Measurements from ENCODE around the gene RBM15B.
"Not testable (repeated sequence)": the region's sequence is repeated elsewhere in the genome, so short reads cannot be mapped to it uniquely, and the experiment has no call there.

The RBM15B gene

GRCh38 chr3:51384726-51385473 lies 6.2 kb upstream of the RBM15B start, which contains the start of gene MANF:
MANF (plus strand) TSS chr3:51385291; CDS start chr3:51385343, 52 bp downstream.
- Mint-ChIP-seq H3K4me1 (peaks cover 51% of the 10 kb centered on the region), H3K4me3 (peak within 1 kb of the TSS; percentile 97), H3K27me3 (no peaks in the 10 kb centered on the region), H3K36me3 (peaks cover 21% of the 10 kb centered on the region), H3K9me3 (no peaks in the 10 kb centered on the region), H3K27ac (peak within 1 kb of the TSS; percentile 96)
- peak; percentile 99 for ATAC-seq

- Mint-ChIP-seq H3K4me1 (peaks cover 59% of the 10 kb centered on the region), H3K9me3 (no peaks in the 10 kb centered on the region), H3K36me3 (peaks cover 21% of the 10 kb centered on the region), H3K27ac (peak overlapping the region; percentile 96), H3K27me3 (no peaks in the 10 kb centered on the region), H3K4me3 (peak overlapping the region; percentile 97)
- no peak for ATAC-seq
Measured at GRCh38 chr3:51385621-51386091, 5.4 kb upstream of the RBM15B start.

DNA sequence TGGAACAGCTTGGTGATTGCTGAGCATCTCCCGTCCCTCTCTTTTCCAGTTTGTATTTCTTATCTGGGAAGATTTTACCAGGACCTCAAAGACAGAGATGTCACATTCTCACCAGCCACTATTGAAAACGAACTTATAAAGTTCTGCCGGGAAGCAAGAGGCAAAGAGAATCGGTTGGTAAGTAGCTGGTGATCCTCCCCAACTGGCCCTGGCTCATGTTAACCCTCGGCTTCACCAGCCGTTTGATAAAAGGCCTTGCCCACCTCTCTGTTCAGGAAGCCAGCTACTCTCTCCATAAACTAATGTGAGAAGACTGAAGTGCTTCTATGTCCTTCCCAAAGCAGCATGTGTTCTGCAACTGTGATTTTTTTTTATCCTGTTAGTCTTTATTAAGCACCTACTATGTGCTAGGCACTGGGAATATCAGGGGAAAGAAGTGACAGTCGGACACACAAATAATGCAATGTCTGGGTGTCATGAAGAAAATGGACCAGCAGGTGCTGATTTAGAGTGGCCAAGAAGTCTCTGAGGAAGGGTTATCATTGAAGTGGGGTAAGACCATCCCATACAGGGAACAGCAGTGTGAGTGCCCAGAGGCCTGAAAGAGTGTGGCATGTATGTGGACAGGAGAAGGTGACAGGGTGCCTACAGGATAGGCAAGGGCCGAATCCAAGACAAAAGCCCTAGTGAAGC lies 4.8 kb upstream of the RBM15B start:
- Mint-ChIP-seq H3K36me3 (peaks cover 21% of the 10 kb centered on the region), H3K27ac (peak overlapping the region; percentile 96), H3K4me1 (peaks cover 61% of the 10 kb centered on the region), H3K9me3 (no peaks in the 10 kb centered on the region), H3K27me3 (no peaks in the 10 kb centered on the region), H3K4me3 (peak overlapping the region; percentile 97)
- ATAC-seq, result no peak

DNA sequence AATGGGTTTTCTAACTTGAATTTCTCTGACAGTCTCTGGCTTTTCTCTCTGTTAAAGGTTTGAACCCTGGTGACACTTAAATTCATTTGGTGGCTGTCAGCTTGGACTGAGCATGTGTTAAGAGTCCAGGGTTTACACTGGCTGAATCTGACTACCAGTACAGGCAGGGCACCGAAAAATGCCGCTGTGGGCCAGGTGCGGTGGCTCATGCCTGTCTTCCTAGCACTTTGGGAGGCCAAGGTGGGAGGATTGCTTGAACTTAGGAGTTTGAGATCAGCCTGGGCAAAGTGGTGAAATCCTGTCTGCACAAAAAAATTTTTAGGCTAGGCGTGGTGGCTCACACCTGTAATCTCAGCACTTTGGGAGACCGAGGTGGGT lies 4.2 kb upstream of the RBM15B start:
- Mint-ChIP-seq H3K9me3 (no peaks in the 10 kb centered on the region), H3K4me1 (peaks cover 61% of the 10 kb centered on the region), H3K4me3 (peak overlapping the region; percentile 97), H3K27me3 (no peaks in the 10 kb centered on the region), H3K27ac (peak overlapping the region; percentile 96), H3K36me3 (peaks cover 21% of the 10 kb centered on the region)
- no peak for ATAC-seq

- not testable (repeated sequence) for H3K27me3 Mint-ChIP-seq, H3K9me3 Mint-ChIP-seq, ATAC-seq, H3K4me3 Mint-ChIP-seq
- Mint-ChIP-seq H3K27ac (peak overlapping the region; percentile 33), H3K36me3 (peaks cover 21% of the 10 kb centered on the region), H3K4me1 (peaks cover 64% of the 10 kb centered on the region)
Measured at GRCh38 chr3:51387281-51387680, 3.8 kb upstream of the RBM15B start.

- H3K9me3 Mint-ChIP-seq, result no peaks in the 10 kb centered on the region
- H3K36me3 Mint-ChIP-seq, result peaks cover 33% of the 10 kb centered on the region
- ATAC-seq, result no peak
- H3K4me1 Mint-ChIP-seq, result peaks cover 75% of the 10 kb centered on the region
- H3K27me3 Mint-ChIP-seq, result no peaks in the 10 kb centered on the region
- H3K4me3 Mint-ChIP-seq, result no peak overlapping the region
- H3K27ac Mint-ChIP-seq, result peak overlapping the region; percentile 81
Measured at GRCh38 chr3:51388286-51389029, 2.6 kb upstream of the RBM15B start.

- Mint-ChIP-seq H3K9me3 (no peaks in the 10 kb centered on the region), H3K4me1 (peaks cover 77% of the 10 kb centered on the region), H3K4me3 (no peak overlapping the region), H3K27ac (peak overlapping the region; percentile 81), H3K27me3 (no peaks in the 10 kb centered on the region), H3K36me3 (peaks cover 40% of the 10 kb centered on the region)
- ATAC-seq, result no peak
Measured at GRCh38 chr3:51389423-51390183, 1.5 kb upstream of the RBM15B start.

DNA sequence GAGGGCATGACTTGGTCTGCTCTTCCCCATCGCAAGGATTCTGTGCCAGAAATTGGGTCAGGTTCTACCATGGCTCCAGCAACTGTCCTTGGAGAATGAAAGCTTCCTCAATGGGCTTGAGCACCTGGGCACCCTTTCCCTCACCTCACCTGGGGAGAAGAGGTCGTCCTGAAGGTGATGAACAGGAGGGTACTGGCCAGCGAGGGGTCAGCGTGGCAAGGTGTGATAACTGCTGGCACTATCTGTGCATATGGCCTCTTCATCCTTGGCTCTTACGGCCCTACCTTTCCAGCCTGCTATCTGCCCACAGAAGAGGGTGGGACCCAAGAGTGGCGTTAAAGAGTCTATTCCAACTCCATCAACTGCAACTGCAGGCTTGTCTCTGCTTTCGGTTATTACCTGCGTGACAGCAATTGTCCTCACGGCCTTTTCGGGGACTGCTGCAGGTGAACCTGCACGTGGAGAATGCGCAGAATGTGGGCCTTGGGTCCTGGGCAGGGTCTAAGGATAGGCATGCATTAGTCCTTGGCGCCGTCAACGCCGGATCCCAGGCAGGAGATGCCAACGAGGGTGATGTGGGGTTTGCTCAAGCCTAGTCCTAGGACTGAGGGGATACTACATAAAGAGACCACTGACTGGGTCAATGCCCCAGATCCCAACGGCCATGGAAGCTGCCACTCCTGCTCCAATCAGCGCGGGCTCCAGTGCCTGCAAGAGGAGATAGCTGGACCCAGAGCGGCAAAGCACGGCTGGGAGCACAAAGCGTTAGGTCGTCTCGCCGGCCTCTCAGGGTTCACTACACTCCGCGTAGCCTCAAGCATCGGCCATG lies 625 bp upstream of the RBM15B start:
- peaks cover 85% of the 10 kb centered on the region for H3K4me1 Mint-ChIP-seq
- peaks cover 48% of the 10 kb centered on the region for H3K36me3 Mint-ChIP-seq
- peak overlapping the region; percentile 66 for H3K4me3 Mint-ChIP-seq
- no peaks in the 10 kb centered on the region for H3K27me3 Mint-ChIP-seq
- peak overlapping the region; percentile 81 for H3K27ac Mint-ChIP-seq
- H3K9me3 Mint-ChIP-seq, result no peaks in the 10 kb centered on the region
- ATAC-seq, result peak; percentile 0

- Mint-ChIP-seq H3K27ac (peak overlapping the region; percentile 75), H3K4me1 (peaks cover 81% of the 10 kb centered on the region), H3K27me3 (no peaks in the 10 kb centered on the region), H3K36me3 (peaks cover 43% of the 10 kb centered on the region), H3K9me3 (no peaks in the 10 kb centered on the region), H3K4me3 (peak overlapping the region; percentile 79)
- ATAC-seq, result peak; percentile 31
Measured at GRCh38 chr3:51391566-51392354, 675 bp downstream of the RBM15B start.

GRCh38 chr3:51392355-51393133 lies 1.5 kb downstream of the RBM15B start:
- H3K4me1 Mint-ChIP-seq, result peaks cover 74% of the 10 kb centered on the region
- peak overlapping the region; percentile 75 for H3K27ac Mint-ChIP-seq
- ATAC-seq, result no peak
- H3K4me3 Mint-ChIP-seq, result peak overlapping the region; percentile 79
- no peaks in the 10 kb centered on the region for H3K27me3 Mint-ChIP-seq
- no peaks in the 10 kb centered on the region for H3K9me3 Mint-ChIP-seq
- peaks cover 45% of the 10 kb centered on the region for H3K36me3 Mint-ChIP-seq

GRCh38 chr3:51393134-51393495 lies 2.0 kb downstream of the RBM15B start:
- H3K9me3 Mint-ChIP-seq, result no peaks in the 10 kb centered on the region
- peaks cover 42% of the 10 kb centered on the region for H3K36me3 Mint-ChIP-seq
- peaks cover 69% of the 10 kb centered on the region for H3K4me1 Mint-ChIP-seq
- no peak overlapping the region for H3K27ac Mint-ChIP-seq
- H3K27me3 Mint-ChIP-seq, result no peaks in the 10 kb centered on the region
- no peak for ATAC-seq
- H3K4me3 Mint-ChIP-seq, result no peak overlapping the region

- Mint-ChIP-seq H3K36me3 (peaks cover 42% of the 10 kb centered on the region), H3K27ac (peak overlapping the region; percentile 17), H3K27me3 (no peaks in the 10 kb centered on the region), H3K4me1 (peaks cover 64% of the 10 kb centered on the region), H3K4me3 (no peak overlapping the region), H3K9me3 (no peaks in the 10 kb centered on the region)
- ATAC-seq, result no peak
Measured at GRCh38 chr3:51393564-51393963, 2.5 kb downstream of the RBM15B start.

- Mint-ChIP-seq H3K9me3 (no peaks in the 10 kb centered on the region), H3K4me3 (peak overlapping the region; percentile 7), H3K27me3 (no peaks in the 10 kb centered on the region), H3K27ac (peak overlapping the region; percentile 50), H3K4me1 (peaks cover 57% of the 10 kb centered on the region), H3K36me3 (peaks cover 37% of the 10 kb centered on the region)
- no peak for ATAC-seq
Measured at GRCh38 chr3:51394541-51394940, 3.5 kb downstream of the RBM15B start.

Data from stimulated activated memory B cell treated with anti-CD40 and anti-IgM and Interleukin-4, amounts not matched to agents 10 μg/mL and 1 μg/mL and 100 μg/mL, for 72 hours (primary cell).